PC-3 (cell line): ENCODE data around the gene ZXDC. TPM values are rescaled to one million over a fixed set of nuclear protein-coding genes. Genes with fewer than 3 reads are reported as not detected.

Experiments used
- ATAC-seq: fragments of 200-7000 bp; cut with Tn5 transposase; 2 replicates; pipeline ENCODE4 v1.9.1; 2020; ENCODE audit warnings: mild to moderate bottlenecking, moderate library complexity
- BruUV-seq: library from RNA; stranded (reverse); fragments of 400-500 nt; replicated peaks from 2 replicates; lab custom pipeline; 2021; lab: Mats Ljungman, UMichigan
- CTCF ChIA-PET: fragments of 300-600 bp; sonication (Branson Sonifier 250); formaldehyde crosslinking; loops from one replicate; lab custom pipeline; 2022; ENCODE audit warnings: antibody characterized with exemption; lab: Charles Lee
- POLR2A ChIA-PET: fragments of 300-600 bp; sonication (Branson Sonifier 250); formaldehyde crosslinking; loops from one replicate; lab custom pipeline; 2022; ENCODE audit warnings: antibody characterized with exemption; ENCODE audit not compliant: unreplicated experiment; lab: Charles Lee
- DNase-seq: peaks from one replicate; pipeline ENCODE4 v3.0.0-alpha.2; 2015
- H2AFZ ChIP-seq: fragments of 300-600 bp; sonication (generic); 2 replicates; pipeline ENCODE4 v1.6.0; 2016; ENCODE audit warnings: antibody characterized with exemption, low read length
- H3F3A ChIP-seq: fragments of 300-600 bp; sonication (generic); one replicate; pipeline ENCODE4 v1.6.0; 2017; ENCODE audit warnings: antibody characterized with exemption, low read length, control low read depth, mild to moderate bottlenecking; ENCODE audit not compliant: unreplicated experiment
- H3K27ac ChIP-seq: fragments of 300-600 bp; sonication (generic); 2 replicates; pipeline ENCODE4 v1.5.1; 2016; ENCODE audit warnings: mild to moderate bottlenecking, low read length
- H3K27me3 ChIP-seq: fragments of 300-600 bp; sonication (generic); 2 replicates; pipeline ENCODE4 v1.6.1; 2016; ENCODE audit warnings: low read length, mixed read lengths
- H3K36me3 ChIP-seq: fragments of 300-600 bp; sonication (generic); 2 replicates; pipeline ENCODE4 v1.6.1; 2016; ENCODE audit warnings: low read depth, mixed run types, low read length, mixed read lengths
- H3K4me1 ChIP-seq: fragments of 300-600 bp; sonication (generic); 2 replicates; pipeline ENCODE4 v1.5.1; 2016; ENCODE audit warnings: low read length; ENCODE audit not compliant: insufficient read depth
- H3K4me2 ChIP-seq: fragments of 300-600 bp; sonication (generic); 2 replicates; pipeline ENCODE4 v1.6.0; 2016; ENCODE audit warnings: low read length
- H3K4me3 ChIP-seq: fragments of 300-600 bp; sonication (generic); 2 replicates; pipeline ENCODE4 v1.5.1; 2016; ENCODE audit warnings: mild to moderate bottlenecking, low read length, mixed read lengths
- H3K79me2 ChIP-seq: fragments of 300-600 bp; sonication (generic); 2 replicates; pipeline ENCODE4 v1.6.1; 2017; ENCODE audit warnings: low read length, mixed read lengths
- H3K9ac ChIP-seq: fragments of 300-600 bp; sonication (generic); 2 replicates; pipeline ENCODE4 v1.6.0; 2016; ENCODE audit warnings: mild to moderate bottlenecking, low read length
- H3K9me2 ChIP-seq: fragments of 300-600 bp; sonication (generic); replicated peaks from 2 replicates; pipeline ENCODE4 v1.6.1; 2016; ENCODE audit warnings: mixed run types, low read length, mixed read lengths
- H3K9me3 ChIP-seq: fragments of 300-600 bp; sonication (generic); 2 replicates; pipeline ENCODE4 v1.6.1; 2016; ENCODE audit warnings: low read length, mixed read lengths
- H4K20me1 ChIP-seq: fragments of 300-600 bp; sonication (generic); 2 replicates; pipeline ENCODE4 v1.6.1; 2016; ENCODE audit warnings: low read length, mixed read lengths
- EZH2 ChIP-seq: fragments of 300-600 bp; sonication (generic); IDR thresholded peaks from one replicate; pipeline ENCODE4 v1.6.1; 2017; ENCODE audit warnings: antibody characterized with exemption, mild to moderate bottlenecking, low read length; ENCODE audit not compliant: unreplicated experiment
- EZH2phosphoT487 ChIP-seq: fragments of 300-600 bp; sonication (generic); IDR thresholded peaks from 2 replicates; pipeline ENCODE4 v1.6.1; 2018; ENCODE audit warnings: mild to moderate bottlenecking, antibody characterized with exemption, low read length, borderline replicate concordance
- intact Hi-C: fragments of 100-400 bp; cut with micrococcal nuclease; formaldehyde crosslinking; loops from 2 replicates; pipeline ENCODE4 v1.9.0; 2023
- total RNA-seq: library from RNA; depleted of rRNA; stranded (reverse); fragments of >200 nt; gene quantifications from 2 replicates; pipeline ENCODE4 v1.2.3, GENCODE V29; 2014
- TF ChIP-seq, protein P1 (sequence below): fragments of 300-600 bp; sonication (generic); conservative IDR thresholded peaks from 2 replicates; pipeline ENCODE4 v1.5.1; 2017; ENCODE audit warnings: antibody characterized with exemption, low read depth, mild to moderate bottlenecking, low read length

The ZXDC gene
- total RNA-seq, 1 experiment from 2014 or later, result 18.7 TPM

DNA sequence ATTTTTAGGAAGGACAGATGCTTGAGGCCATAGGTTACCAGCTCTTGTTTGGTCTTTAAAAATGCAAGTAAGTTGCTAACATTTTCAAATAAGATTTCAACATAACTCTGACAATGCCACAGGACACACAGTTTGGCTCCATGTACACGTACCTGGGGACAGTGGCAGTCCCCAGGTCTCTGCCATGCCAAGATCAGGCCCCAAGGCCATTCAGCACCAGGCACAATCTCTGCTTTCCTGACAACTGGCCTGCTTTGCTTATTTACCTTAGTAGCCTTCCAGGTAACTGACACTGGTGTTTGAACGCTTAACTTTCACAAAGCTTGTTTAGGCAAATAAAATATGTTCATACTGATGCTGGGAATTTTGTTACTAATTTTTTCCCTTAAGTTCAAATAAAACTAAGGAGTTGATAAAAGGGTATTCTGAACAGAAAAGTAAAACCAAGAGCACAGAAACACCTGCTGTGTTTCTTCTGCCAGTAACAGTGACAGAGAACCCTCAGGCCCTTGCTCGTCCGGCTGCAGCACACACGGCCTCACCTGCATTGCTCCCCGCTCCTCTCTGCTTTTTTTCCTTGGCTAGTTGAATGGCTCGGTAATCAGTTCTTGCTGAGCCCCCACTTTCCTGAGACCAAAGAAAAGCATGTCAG lies 16.5 kb downstream of the ZXDC start:
- H3K27ac ChIP-seq, result no peak overlapping the region
- no peak overlapping the region for H3K9ac ChIP-seq
- H4K20me1 ChIP-seq, result no peaks in the 10 kb centered on the region
- no peaks in the 10 kb centered on the region for H3K9me2 ChIP-seq
- H3F3A ChIP-seq, result no peaks in the 10 kb centered on the region
- no TSS peak for BruUV-seq
- ChIA-PET POLR2A (no interaction called here), CTCF (no interaction called here)
- no peak overlapping the region for H3K4me2 ChIP-seq
- peaks cover 19% of the 10 kb centered on the region for H3K36me3 ChIP-seq
- no peaks in the 10 kb centered on the region for H3K4me1 ChIP-seq
- intact Hi-C loops, result no loop called here
- DNase-seq (no peak), ATAC-seq (no peak)
- H2AFZ ChIP-seq, result no peak overlapping the region
- H3K9me3 ChIP-seq, result no peaks in the 10 kb centered on the region
- TF ChIP-seq, protein P1, sequence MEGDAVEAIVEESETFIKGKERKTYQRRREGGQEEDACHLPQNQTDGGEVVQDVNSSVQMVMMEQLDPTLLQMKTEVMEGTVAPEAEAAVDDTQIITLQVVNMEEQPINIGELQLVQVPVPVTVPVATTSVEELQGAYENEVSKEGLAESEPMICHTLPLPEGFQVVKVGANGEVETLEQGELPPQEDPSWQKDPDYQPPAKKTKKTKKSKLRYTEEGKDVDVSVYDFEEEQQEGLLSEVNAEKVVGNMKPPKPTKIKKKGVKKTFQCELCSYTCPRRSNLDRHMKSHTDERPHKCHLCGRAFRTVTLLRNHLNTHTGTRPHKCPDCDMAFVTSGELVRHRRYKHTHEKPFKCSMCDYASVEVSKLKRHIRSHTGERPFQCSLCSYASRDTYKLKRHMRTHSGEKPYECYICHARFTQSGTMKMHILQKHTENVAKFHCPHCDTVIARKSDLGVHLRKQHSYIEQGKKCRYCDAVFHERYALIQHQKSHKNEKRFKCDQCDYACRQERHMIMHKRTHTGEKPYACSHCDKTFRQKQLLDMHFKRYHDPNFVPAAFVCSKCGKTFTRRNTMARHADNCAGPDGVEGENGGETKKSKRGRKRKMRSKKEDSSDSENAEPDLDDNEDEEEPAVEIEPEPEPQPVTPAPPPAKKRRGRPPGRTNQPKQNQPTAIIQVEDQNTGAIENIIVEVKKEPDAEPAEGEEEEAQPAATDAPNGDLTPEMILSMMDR, result no peak
- TF ChIP-seq EZH2phosphoT487 (no peak), EZH2 (no peak)
- H3K27me3 ChIP-seq, result no peaks in the 10 kb centered on the region
- no peaks in the 10 kb centered on the region for H3K79me2 ChIP-seq
- no peak overlapping the region for H3K4me3 ChIP-seq

DNA sequence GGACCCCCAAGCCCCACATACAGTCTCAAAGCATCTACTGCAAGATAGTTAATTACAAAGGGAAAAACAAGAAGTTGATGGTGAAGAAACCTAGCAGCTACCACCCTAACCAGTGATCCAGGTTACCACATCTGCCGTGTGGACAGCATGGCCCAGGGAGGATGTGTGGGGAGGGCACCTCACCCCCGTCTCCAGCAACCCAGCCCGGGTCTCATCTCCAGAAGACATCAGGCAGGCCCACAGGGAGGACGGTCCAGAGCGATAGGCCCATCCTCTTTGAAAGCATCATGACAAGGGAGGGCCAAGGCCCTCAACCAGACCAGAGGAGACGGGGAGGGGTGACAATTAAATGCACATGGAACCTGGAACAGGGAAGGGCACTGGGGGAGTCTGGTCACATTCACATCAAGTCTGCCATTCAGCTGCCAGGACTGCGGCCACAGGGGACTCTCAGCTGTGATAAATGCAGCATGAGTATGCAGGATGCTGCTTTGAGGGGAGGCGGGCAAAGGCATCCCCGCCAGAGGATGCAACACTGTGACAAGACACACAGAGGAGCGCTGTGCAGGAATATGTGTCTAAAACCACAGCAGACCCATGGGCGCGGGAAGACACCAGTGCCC lies 18.8 kb downstream of the ZXDC start:
- intact Hi-C loops, result no loop called here
- CTCF ChIA-PET, result no interaction called here
- BruUV-seq, result no TSS peak

More for the DNA sequence above, 18.8 kb downstream of the ZXDC start:
- no peak overlapping the region for H2AFZ ChIP-seq
- H3K9me2 ChIP-seq, result no peaks in the 10 kb centered on the region
- no peaks in the 10 kb centered on the region for H3K79me2 ChIP-seq
- POLR2A ChIA-PET, result no interaction called here
- no peak for DNase-seq
- no peak overlapping the region for H3K4me2 ChIP-seq
- no peak overlapping the region for H3K9ac ChIP-seq
- no peaks in the 10 kb centered on the region for H3F3A ChIP-seq
- H3K4me3 ChIP-seq, result no peak overlapping the region
- H3K27me3 ChIP-seq, result no peaks in the 10 kb centered on the region
- H3K36me3 ChIP-seq, result peaks cover 18% of the 10 kb centered on the region
- ATAC-seq, result no peak
- H3K4me1 ChIP-seq, result no peaks in the 10 kb centered on the region
- H3K9me3 ChIP-seq, result no peaks in the 10 kb centered on the region
- no peak overlapping the region for H3K27ac ChIP-seq
- H4K20me1 ChIP-seq, result no peaks in the 10 kb centered on the region
- no peak for TF ChIP-seq EZH2
- TF ChIP-seq EZH2phosphoT487, result no peak
- TF ChIP-seq, protein P1, result no peak
